Fibroblast of villous mesenchyme (primary cell): ENCODE measurements around the gene EEF1A1. TPM values are rescaled to one million over a fixed set of nuclear protein-coding genes. Genes with fewer than 3 reads are reported as not detected.
"Not testable (repeated sequence)": the region's sequence is repeated elsewhere in the genome, so short reads cannot be mapped to it uniquely, and the experiment has no call there.

Experiments
- DNase-seq: peaks from one replicate; pipeline ENCODE4 v3.0.0-alpha.2; 2010; ENCODE audit warnings: low read depth
- H3K4me3 ChIP-seq: 2 replicates; pipeline ENCODE4 v1.5.1; 2011; ENCODE audit warnings: low read depth, mild to moderate bottlenecking, low read length
- total RNA-seq: library from RNA; depleted of rRNA; stranded (reverse); fragments of >200 nt; gene quantifications from 2 replicates; pipeline ENCODE4 v1.2.3, GENCODE V29; 2012
- TF ChIP-seq, protein P1 (sequence below): IDR thresholded peaks from 2 replicates; pipeline ENCODE4 v1.5.1; 2012; ENCODE audit warnings: low read depth, mild to moderate bottlenecking, low read length; ENCODE audit not compliant: insufficient read depth

The EEF1A1 gene
- total RNA-seq, 1 donor: 18,582 TPM

GRCh38 chr6:73532293-73532692 lies 11.5 kb upstream of the EEF1A1 start:
- TF ChIP-seq, protein P1, sequence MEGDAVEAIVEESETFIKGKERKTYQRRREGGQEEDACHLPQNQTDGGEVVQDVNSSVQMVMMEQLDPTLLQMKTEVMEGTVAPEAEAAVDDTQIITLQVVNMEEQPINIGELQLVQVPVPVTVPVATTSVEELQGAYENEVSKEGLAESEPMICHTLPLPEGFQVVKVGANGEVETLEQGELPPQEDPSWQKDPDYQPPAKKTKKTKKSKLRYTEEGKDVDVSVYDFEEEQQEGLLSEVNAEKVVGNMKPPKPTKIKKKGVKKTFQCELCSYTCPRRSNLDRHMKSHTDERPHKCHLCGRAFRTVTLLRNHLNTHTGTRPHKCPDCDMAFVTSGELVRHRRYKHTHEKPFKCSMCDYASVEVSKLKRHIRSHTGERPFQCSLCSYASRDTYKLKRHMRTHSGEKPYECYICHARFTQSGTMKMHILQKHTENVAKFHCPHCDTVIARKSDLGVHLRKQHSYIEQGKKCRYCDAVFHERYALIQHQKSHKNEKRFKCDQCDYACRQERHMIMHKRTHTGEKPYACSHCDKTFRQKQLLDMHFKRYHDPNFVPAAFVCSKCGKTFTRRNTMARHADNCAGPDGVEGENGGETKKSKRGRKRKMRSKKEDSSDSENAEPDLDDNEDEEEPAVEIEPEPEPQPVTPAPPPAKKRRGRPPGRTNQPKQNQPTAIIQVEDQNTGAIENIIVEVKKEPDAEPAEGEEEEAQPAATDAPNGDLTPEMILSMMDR: no peak
- DNase-seq: no peak
- no peak overlapping the region for H3K4me3 ChIP-seq

DNA sequence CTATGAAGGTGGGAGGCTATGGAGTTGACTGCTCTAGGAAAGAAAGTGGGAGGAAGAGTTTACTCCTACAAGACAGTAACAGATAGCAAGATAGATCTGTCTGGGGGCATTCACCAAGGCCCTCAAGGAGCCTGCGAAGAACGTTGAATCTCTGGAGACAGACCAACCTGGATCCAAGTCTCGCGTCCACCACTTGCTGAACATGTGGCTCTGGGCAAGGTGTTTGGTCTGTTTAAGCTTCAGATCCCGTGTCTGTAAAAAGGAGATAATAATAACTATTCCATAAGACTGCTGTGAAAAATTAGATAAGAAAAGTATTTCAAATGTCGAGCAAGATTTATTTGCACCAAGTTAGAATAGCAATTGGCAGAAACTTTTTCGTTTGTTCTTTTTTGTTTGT lies 8.1 kb upstream of the EEF1A1 start:
- TF ChIP-seq, protein P1: no peak
- no peak overlapping the region for H3K4me3 ChIP-seq
- no peak for DNase-seq

GRCh38 chr6:73525546-73526330 lies 4.9 kb upstream of the EEF1A1 start:
- H3K4me3 ChIP-seq: no peak overlapping the region
- no peak for DNase-seq
- TF ChIP-seq, protein P1: no peak

- TF ChIP-seq, protein P1: no peak
- H3K4me3 ChIP-seq: peak overlapping the region; percentile 65
- DNase-seq: peak; percentile 50
Measured at GRCh38 chr6:73523434-73524123, 2.7 kb upstream of the EEF1A1 start.

- TF ChIP-seq, protein P1: no peak
- peak; percentile 94 for DNase-seq
- peak overlapping the region; percentile 80 for H3K4me3 ChIP-seq
Measured at GRCh38 chr6:73521351-73521985, 636 bp upstream of the EEF1A1 start.

- TF ChIP-seq, protein P1: no peak
- DNase-seq: peak; percentile 82
- peak overlapping the region; percentile 80 for H3K4me3 ChIP-seq
Measured at GRCh38 chr6:73519926-73520687, 725 bp downstream of the EEF1A1 start.

- not testable (repeated sequence) for DNase-seq
- peak overlapping the region; percentile 80 for H3K4me3 ChIP-seq
Measured at GRCh38 chr6:73518982-73519881, 1.6 kb downstream of the EEF1A1 start.

DNA sequence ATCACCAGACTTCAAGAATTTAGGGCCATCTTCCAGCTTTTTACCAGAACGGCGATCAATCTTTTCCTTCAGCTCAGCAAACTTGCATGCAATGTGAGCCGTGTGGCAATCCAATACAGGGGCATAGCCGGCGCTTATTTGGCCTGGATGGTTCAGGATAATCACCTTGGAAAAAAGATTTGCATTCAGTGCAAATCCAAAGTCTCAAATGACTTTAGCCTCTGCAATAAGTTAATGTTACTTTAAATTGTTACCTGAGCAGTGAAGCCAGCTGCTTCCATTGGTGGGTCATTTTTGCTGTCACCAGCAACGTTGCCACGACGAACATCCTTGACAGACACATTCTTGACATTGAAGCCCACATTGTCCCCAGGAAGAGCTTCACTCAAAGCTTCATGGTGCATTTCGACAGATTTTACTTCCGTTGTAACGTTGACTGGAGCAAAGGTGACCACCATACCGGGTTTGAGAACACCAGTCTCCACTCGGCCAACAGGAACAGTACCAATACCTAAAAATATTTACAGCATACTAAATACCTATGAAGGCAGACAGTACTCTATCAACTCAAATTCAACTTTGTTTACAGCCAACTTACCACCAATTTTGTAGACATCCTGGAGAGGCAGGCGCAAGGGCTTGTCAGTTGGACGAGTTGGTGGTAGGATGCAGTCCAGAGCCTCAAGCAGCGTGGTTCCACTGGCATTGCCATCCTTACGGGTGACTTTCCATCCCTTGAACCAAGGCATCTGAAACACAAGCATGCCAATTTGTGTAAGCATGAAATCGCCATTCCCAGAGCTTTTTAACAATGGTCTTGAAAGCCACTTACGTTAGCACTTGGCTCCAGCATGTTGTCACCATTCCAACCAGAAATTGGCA lies 2.5 kb downstream of the EEF1A1 start:
- H3K4me3 ChIP-seq: peak overlapping the region; percentile 80
- DNase-seq: not testable (repeated sequence)
